ENCODE measurements around the gene MTHFD1L.

DNA sequence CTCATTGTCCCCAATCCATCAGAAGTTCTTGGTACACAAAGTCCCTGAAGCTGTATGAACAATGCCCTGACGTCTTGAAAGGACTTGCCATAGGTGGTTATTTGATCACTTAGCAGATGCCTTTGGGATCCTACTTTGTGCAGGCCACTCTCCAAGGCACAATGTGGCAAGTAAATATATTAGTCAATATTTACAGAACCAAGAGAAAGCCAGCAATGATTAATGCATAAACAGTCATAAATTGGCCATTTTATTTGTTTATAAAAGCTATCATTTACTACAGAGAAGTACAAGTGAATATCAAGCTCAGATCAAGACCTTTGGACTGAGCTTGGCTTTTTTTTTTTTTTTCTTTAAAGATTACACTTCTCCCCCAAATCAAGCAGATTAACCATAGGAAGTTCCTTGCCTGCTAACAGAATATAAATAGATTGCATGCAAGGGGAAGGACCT is 161.8 kb downstream of the MTHFD1L start:
- TF ChIP-seq POLR2A (IDR thresholded peaks at IDR 0.05; ENCODE audit: low read depth, low read length) (no peak), POLR2AphosphoS5 (IDR thresholded peaks at IDR 0.05; ENCODE audit: low read depth, low read length) (no peak), TAF1 (IDR thresholded peaks at IDR 0.05; ENCODE audit: low read depth, low read length) (no peak), SPI1 (IDR thresholded peaks at IDR 0.05; ENCODE audit: low read depth, low read length) (no peak)

Measured in GM12891 (cell line).